ENCODE measurements around the gene DTNBP1.
"Not testable (repeated sequence)": the region's sequence is repeated elsewhere in the genome, so short reads cannot be mapped to it uniquely, and the experiment has no call there.

Gene DTNBP1

DNA sequence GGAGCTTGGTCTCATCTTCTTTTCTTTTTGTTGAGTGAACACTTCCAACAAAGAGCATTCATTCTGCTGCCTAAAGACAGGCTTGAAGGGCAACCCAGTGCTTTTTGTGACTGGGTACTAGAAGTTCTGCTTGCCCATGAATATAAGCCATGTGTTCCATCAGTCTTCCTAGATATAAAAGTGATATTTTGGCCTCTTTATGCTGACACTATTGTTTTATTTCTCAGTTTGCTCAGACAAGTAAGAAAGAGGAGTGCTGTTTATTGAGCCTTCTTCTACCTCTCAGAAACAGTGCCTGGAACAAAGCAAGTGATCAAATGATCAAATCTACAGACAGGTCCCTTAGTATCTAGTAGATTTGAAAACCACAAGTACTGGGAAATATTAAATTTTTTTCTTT is 2.4 kb upstream of the DTNBP1 start:
- DNase-seq = no peak

DNA sequence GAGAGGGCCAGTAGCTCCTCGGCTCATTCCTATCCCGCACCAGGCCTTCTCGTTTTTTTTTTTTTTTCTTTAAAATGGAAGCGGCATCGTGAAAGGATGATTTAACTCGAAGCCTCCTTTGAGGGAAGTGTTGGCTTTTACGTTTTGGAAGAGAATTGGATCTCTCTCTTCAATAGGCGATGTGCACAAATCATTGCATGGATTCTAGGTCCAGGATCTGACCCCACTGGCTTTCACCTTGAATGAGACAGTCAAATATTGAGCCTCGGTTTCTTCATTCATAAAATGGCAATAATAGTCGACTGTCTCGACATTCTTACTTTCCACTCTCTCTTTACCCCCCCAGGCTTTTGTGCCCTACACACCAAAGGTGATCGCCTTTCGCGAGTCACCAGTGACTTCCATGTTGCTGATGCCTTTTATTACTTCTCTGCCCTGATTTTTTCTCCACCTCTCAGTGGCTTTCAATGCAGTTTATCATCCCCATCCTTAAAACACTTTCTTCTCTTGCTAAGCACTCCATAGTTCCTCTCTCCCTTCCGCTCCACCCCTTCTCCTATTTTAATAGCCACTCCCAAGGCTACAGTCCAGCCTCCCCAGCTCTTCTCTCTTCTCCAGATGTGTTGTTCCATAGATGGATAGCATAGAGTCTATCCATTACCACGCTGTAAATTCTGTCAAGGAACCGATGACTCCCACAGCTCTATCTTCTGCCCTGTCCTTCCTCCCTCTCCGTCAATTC is 473 bp upstream of the DTNBP1 start:
- no peak for DNase-seq

GRCh38 chr6:15661853-15662325 is 939 bp downstream of the DTNBP1 start:
- no peak for DNase-seq

DNA sequence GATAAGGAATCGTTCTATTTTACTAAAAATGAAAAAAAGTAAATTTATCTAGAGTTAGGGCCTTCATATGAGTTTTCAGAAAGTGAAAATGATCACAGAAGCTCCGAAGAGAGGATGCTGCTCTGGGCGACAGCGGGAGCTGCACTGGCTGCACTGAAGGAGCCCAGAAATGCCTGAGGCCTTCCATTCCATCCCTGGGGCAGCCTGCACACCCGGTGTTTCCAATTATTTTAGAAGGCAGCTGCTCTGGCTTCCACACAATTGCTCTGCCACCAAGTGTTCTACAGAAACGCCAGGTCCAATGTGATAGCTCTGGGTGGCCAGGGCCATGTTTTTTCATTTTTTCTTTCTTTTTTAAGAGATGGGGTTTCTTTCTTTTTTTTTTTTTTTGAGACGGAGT is 3.6 kb downstream of the DTNBP1 start:
- DNase-seq = no peak

DNA sequence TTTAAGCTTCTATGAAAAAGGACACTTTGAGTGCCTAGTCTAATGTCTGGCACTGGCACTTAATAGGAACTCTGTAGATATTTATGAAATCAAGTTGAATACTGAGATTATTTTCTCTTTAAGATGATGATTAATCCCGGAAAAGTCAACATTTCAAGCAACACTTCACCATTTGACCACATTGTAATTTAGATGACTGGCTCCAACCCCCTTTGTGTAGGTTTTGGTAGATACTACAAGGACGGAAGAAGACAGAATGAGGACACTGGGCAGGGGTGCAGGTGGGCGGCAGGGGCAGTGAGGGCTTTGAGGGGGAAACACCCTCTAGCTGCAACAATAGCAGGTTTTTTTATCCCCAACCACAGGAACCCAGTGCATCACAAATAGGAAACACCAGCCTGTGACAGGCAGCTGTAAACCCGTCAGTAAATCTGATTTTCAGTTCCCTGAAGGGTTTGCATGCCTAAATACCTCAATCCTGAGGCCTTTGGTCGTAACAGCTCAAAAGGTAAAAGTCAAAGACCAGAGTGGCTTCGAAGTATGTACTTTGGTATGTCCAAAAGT is 4.6 kb downstream of the DTNBP1 start:
- DNase-seq = no peak

DNA sequence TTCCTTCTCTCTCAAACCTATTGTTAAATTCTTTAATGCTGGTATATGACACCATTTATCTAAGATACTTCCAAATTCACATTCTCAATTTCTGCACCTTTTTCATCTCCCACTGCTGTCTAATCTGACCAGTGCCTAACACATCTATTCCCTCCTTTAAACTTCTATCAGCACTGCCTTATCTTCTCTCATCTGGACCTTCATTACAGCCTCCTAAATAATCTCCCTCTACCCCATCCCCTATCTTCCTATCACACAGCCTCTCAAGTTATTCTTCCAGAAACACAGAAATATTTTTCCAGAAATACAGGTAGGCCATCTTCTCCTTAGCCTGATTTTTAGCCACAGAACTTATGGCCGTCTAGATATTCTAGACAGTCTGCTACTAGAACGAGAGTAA is 5.5 kb downstream of the DTNBP1 start:
- DNase-seq = no peak

GRCh38 chr6:15656145-15656544 is 6.7 kb downstream of the DTNBP1 start:
- no peak for DNase-seq

- DNase-seq = no peak
Measured at GRCh38 chr6:15654250-15654649, 8.6 kb downstream of the DTNBP1 start.

DNA sequence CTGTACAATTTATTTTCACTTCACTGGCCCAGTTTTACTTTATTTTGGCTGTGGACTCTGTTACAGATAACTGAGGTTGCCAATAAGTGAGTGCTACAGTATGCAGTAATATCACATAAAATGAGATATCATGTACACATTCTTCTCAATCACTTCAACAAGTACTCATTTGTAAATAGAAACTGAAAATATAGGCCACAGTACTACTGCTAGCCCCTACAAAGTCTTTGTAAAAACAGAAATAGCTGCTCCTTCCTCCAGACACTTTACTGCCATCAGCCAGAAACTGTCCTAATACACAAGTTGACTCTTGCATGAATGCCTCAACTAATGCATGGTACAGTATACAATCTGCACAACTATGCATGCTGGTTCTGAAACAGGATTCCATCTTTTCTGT is 9.2 kb downstream of the DTNBP1 start:
- DNase-seq = no peak

DNA sequence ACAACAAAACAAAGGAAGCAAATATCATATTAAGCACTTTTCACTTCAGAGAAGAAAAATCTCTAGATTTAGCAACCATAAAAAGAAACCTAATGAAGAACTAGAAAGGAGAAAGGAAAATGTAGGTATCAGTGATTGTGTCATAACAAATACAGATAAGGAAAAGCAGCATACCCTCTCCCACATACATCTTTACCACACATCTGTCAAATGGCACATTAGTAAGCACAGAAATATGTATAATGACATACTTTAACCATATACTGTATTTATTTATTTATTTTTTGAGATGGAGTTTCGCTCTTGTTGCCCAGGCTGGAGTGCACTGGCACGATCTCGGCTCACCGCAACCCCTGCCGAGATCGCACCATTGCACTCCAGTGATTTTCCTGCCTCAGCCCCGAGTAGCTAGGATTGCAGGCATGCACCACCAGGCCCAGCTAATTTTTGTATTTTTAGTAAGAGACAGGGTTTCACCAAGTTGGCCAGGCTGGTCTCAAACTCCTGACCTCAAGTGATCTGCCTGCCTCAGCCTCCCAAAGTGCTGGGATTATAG is 12.7 kb downstream of the DTNBP1 start:
- DNase-seq = not testable (repeated sequence)

DNA sequence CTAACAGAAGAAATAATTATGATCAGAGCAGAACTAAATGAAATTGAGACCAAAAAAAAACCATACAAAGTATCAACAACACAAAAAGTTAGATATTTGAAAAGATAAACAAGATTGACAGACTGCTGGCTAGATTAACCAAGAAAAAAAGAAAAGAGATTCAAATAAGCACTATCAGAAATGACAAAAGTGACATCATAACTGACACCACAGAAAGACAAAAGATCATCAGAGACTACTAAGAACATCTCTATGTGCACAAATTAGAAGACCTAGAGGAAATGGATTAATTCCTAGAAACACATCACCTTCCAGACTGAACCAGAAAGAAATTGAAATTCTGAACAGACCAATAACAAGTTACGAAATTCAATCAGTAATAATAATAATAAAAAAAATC is 17.9 kb downstream of the DTNBP1 start:
- DNase-seq = no peak

DNA sequence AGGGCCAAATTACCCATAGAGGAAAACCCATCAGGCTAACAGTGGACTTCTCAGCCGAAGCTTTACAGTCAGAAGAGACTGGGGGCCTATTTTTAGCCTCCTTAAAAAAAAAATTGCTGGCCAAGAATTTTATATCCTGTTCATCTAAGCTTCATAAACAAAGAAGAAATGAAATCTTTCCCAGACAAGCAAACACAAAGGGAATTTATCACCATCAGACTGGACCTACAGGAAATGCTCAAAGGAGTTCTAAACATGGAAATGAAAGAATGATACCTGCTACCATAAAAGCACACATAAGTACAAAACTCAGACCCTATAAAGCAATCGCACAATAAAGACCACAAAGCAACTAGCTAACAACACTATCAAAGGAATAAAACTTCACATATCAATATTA is 19.3 kb downstream of the DTNBP1 start:
- DNase-seq = no peak

GRCh38 chr6:15642276-15642675 is 20.6 kb downstream of the DTNBP1 start:
- peak in 1 of 2 experiments; percentile 15 for DNase-seq

GRCh38 chr6:15638373-15638772 is 24.5 kb downstream of the DTNBP1 start:
- DNase-seq = no peak

- DNase-seq = no peak
Measured at GRCh38 chr6:15631432-15631831, 31.4 kb downstream of the DTNBP1 start.

GRCh38 chr6:15630202-15630601 is 32.6 kb downstream of the DTNBP1 start:
- DNase-seq = no peak

DNA sequence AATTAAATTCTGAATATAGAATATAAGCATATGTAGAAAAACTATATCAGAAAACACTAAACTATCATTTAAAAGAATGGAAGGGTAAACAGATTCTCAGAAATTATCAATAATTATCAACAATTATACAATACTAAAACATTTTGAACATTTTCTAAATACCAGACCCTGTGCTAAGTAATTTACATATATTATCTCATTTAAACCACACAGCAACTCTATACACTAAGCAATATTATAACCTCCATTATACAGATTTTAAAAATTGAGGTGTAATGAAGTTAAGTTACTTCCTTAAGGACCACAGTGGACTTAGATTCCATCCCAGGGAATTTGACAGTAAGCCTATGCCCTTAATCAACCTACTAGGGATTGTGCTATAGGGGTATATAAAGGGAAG is 33.3 kb downstream of the DTNBP1 start:
- DNase-seq = no peak

DNA sequence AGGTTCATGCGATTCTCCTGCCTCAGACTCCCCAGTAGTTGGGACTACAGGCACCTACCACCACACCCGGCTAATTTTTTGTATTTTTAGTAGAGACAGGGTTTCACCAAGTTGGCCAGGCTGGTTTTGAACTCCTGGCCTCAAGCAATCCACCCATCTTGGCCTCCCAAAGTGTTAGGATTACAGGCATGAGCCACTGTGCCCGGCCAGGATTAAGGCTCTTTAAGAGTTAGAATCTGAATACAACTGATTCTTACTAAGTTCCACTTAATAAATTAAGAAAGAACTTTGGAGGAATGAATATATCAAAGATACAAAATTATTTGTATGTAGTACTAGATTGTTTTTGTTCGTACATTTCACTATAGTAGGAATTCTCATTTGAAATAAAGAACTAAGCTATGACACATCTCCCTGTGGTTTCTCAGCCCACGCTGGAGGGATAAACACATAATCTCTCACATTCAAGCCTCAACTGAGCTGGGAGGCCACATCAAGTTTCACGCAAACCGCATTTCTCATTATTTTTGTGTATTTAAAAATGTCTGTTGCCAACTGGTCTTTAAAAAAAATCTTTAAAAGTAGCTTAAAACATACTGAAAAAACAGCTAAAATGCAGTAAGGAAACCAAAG is 34.2 kb downstream of the DTNBP1 start:
- peak; percentile 13 to 16 for DNase-seq

GRCh38 chr6:15627821-15628220 is 35.0 kb downstream of the DTNBP1 start:
- DNase-seq = no peak

- no peak for DNase-seq
Measured at GRCh38 chr6:15626878-15627674, 35.8 kb downstream of the DTNBP1 start.

GRCh38 chr6:15626160-15626559 is 36.7 kb downstream of the DTNBP1 start:
- no peak for DNase-seq

DNA sequence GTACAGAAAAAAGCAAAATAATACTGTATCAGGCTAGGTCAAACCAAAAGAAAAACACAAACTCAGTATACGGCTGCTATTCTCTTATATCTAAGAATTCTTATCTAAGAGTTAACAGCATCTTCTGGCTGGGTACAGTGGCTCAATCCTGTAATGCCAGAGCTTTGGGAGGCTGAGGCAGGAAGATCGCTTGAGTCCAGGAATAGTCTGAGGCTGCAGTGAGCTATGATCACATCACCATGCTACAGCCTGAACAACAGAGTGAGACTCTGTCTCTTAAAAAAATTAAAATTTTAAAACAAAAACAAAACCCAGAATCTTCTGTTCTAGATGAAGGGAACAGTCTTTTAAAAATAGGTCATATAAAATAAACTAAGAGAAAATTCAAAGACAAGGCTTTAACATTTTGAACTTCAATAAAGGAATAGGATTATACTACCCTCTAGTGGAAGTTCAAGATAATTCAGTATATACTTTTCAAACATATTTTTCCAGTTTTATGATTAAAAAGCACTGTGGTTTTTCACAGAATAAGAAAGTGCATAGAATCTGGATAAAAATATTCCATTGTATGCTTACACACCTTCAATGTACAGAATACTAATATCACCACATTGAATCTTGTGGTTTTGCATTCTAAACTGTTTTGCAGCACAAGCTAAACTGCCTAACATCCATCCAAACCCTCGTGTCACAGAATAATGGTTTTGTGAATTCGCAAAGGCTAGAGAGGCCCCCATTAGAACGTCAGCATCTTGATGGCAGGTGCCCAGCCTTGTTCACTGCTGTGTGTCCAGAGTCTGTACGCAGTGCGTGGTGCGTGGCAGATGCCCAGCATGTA is 39.3 kb downstream of the DTNBP1 start:
- DNase-seq = peak; percentile 72 to 77

All from AML-193 (cell line).